ENCODE measurements around the gene NT5DC4. TPM values are rescaled to one million over a fixed set of nuclear protein-coding genes. Genes with fewer than 3 reads are reported as not detected.

The NT5DC4 gene
- total RNA-seq, 4 donors from 2014 or later: not detected

DNA sequence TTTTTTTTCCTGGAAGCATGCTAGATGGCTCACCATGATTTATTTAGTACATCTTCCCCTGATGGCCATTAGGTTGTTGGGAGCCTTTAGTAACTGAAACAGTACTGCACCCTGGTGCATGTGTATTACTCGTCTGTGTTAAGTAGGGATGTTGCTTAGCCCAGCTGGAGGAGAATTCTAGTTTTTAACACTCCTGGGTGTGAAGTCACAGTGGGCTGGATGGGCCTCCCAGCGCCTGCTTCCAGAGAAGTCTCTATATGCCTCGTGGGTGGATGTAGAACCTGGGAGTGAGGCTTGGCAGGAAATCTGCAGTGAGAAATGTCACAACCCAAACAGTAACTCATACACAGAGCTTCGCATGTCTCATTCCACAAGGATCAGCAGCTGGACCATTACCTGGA, 28.9 kb upstream of the NT5DC4 start:
- TF ChIP-seq POLR2A (IDR thresholded peaks at IDR 0.05; ENCODE audit: low read depth) (no peak), EP300 (IDR thresholded peaks at IDR 0.05) (no peak), POLR2AphosphoS5 (IDR thresholded peaks at IDR 0.05) (no peak), CTCF (IDR thresholded peaks at IDR 0.05) (no peak)
- 62% methylated on average over 4 of the region's 4 CpGs for WGBS
- Histone ChIP-seq H3K4me1 (peaks cover 0 to 8% (median 6%) of the 10 kb centered on the region in 4 donors), H3K27me3 (no peaks in the 10 kb centered on the region), H3K4me3 (no peak overlapping the region), H3K9me3 (no peaks in the 10 kb centered on the region), H3K36me3 (no peaks in the 10 kb centered on the region), H3K27ac (replicated peaks in 1 of 4) (no peak overlapping the region)
- DNase-seq (ENCODE audit: extremely low spot score): no peak
- intact Hi-C loops (cut with DNase I): loop anchor here (2.0 kb wide), 1 partner anchor 65 kb away; no protein-coding TSS in a partner anchor

DNA sequence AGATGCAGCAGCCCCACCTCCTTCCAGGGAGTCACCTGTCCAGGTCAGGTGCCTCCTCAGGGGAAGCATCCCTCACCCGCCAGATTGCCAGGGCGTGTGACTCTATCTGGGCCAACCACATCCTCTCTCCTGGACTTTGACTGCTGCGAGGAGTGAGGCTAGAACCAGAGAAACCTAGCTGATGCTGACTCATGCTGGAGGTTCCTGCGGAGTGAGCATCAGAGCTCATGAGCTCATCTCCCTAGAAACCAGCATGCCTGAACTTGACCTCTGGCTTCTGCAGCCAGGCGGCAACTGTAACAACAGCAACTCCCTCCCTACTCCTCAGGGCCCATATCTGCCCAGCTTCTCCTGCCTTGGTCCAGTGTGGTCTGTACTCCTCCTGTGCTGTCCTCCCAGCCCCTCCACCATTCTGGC, 28.3 kb upstream of the NT5DC4 start:
- Histone ChIP-seq H3K4me1 (peaks cover 0 to 8% (median 6%) of the 10 kb centered on the region in 4 donors), H3K4me3 (no peak overlapping the region), H3K36me3 (no peaks in the 10 kb centered on the region), H3K27me3 (no peaks in the 10 kb centered on the region), H3K27ac (replicated peaks in 1 of 4) (no peak overlapping the region), H3K9me3 (no peaks in the 10 kb centered on the region)
- TF ChIP-seq EP300 (IDR thresholded peaks at IDR 0.05) (no peak), POLR2A (IDR thresholded peaks at IDR 0.05; ENCODE audit: low read depth) (no peak), POLR2AphosphoS5 (IDR thresholded peaks at IDR 0.05) (no peak), CTCF (IDR thresholded peaks at IDR 0.05) (no peak)
- intact Hi-C loops (cut with DNase I): no loop called here
- DNase-seq (ENCODE audit: extremely low spot score): no peak
- 69% methylated on average over 2 of the region's 5 CpGs for WGBS

- intact Hi-C loops (cut with DNase I): no loop called here
Observed at GRCh38 chr2:112692918-112693317, 27.9 kb upstream of the NT5DC4 start.

DNA sequence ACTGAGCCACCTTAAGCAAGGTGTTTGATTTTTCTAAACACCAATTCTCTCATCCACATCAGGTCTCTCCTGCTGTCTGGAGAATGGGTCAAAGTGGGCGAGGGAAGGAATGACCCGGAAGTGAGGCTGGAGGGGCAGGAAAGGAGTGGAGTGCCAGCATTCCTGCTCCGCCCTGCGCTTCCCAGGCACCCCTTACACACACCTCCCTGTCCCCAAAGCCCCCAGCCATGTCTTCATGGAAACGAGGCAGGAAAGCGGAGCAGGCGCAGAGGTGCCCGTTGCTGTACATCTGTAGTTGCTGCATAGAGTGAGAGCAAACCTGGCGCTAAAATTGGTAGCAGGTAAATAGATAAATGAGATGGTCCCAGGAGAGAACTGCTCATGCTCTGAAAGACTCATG, 27.2 kb upstream of the NT5DC4 start:
- DNase-seq (ENCODE audit: extremely low spot score): no peak
- H3K27ac ChIP-seq (replicated peaks in 1 of 4): no peak overlapping the region
- no peaks in the 10 kb centered on the region for H3K36me3 ChIP-seq
- peaks cover 0 to 8% (median 6%) of the 10 kb centered on the region in 4 donors for H3K4me1 ChIP-seq
- no peaks in the 10 kb centered on the region for H3K27me3 ChIP-seq
- no peak overlapping the region for H3K4me3 ChIP-seq
- no peaks in the 10 kb centered on the region for H3K9me3 ChIP-seq
- 86% methylated on average over 9 of the region's 9 CpGs for whole genome bisulfite sequencing
- intact Hi-C loops (cut with DNase I): no loop called here
- TF ChIP-seq EP300 (IDR thresholded peaks at IDR 0.05) (no peak), POLR2AphosphoS5 (IDR thresholded peaks at IDR 0.05) (no peak), POLR2A (IDR thresholded peaks at IDR 0.05; ENCODE audit: low read depth) (no peak), CTCF (IDR thresholded peaks at IDR 0.05) (no peak)

More at GRCh38 chr2:112692918-112693317, 27.9 kb upstream of the NT5DC4 start:
- Histone ChIP-seq H3K36me3 (no peaks in the 10 kb centered on the region), H3K27me3 (no peaks in the 10 kb centered on the region), H3K4me1 (peaks cover 0 to 8% (median 6%) of the 10 kb centered on the region in 4 donors), H3K27ac (replicated peaks in 1 of 4) (no peak overlapping the region), H3K9me3 (no peaks in the 10 kb centered on the region), H3K4me3 (no peak overlapping the region)
- TF ChIP-seq POLR2AphosphoS5 (IDR thresholded peaks at IDR 0.05) (no peak), EP300 (IDR thresholded peaks at IDR 0.05) (no peak), CTCF (IDR thresholded peaks at IDR 0.05) (no peak), POLR2A (IDR thresholded peaks at IDR 0.05; ENCODE audit: low read depth) (no peak)
- no peak for DNase-seq (ENCODE audit: extremely low spot score)
- WGBS: 77% methylated on average over 1 of the region's 1 CpG

DNA sequence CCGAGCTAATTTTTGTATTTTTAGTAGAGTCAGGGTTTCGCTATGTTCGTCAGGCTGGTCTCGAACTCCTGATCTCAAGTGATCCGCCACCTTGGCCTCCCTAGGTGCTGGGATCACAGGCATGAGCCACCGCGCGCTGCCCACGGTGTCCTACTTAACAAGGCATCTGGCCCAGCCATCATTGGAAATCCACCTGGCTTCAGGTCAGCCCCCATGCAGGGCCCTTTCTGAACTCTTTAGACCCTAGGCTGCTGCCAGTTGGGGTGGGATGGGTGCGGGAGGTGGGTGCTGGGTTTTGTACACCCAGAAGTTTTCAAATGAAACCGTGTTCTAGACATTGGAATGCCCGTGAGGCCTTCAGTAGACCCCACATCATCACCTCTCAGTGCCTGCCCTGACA, 26.6 kb upstream of the NT5DC4 start:
- Histone ChIP-seq H3K4me3 (no peak overlapping the region), H3K27ac (replicated peaks in 1 of 4) (no peak overlapping the region), H3K27me3 (no peaks in the 10 kb centered on the region), H3K36me3 (no peaks in the 10 kb centered on the region), H3K4me1 (peaks cover 0 to 8% (median 6%) of the 10 kb centered on the region in 4 donors), H3K9me3 (no peaks in the 10 kb centered on the region)
- TF ChIP-seq CTCF (IDR thresholded peaks at IDR 0.05) (no peak), POLR2A (IDR thresholded peaks at IDR 0.05; ENCODE audit: low read depth) (no peak), EP300 (IDR thresholded peaks at IDR 0.05) (no peak), POLR2AphosphoS5 (IDR thresholded peaks at IDR 0.05) (no peak)
- 97% methylated on average over 12 of the region's 12 CpGs for WGBS
- no peak for DNase-seq (ENCODE audit: extremely low spot score)
- intact Hi-C loops (cut with DNase I): no loop called here
